GM21528 (cell line): Measurements from ENCODE around the gene ARMC10.
A peak's percentile ranks its signal among the peaks of the same experiment; 100 is the strongest.
"Not testable (repeated sequence)": the region's sequence is repeated elsewhere in the genome, so short reads cannot be mapped to it uniquely, and the experiment has no call there.

ENCODE experiments used
- ATAC-seq: cut with Tn5 transposase; IDR thresholded peaks from one replicate; pipeline ENCODE4 v1.9.1; 2021; ENCODE audit warnings: mild to moderate bottlenecking, moderate library complexity; ENCODE audit not compliant: unreplicated experiment, low FRiP score

Gene ARMC10

GRCh38 chr7:103074519-103075336 lies at the start of gene ARMC10, which contains the start of gene FBXL13:
Gene ARMC10 (plus strand): TSS chr7:103075140. CDS start chr7:103075273, 133 bp downstream.
Gene FBXL13 (minus strand): TSS chr7:103074796.
- peak; percentile 89 for ATAC-seq

GRCh38 chr7:103025341-103025740 lies 49.6 kb upstream of the ARMC10 start:
- no peak for ATAC-seq

GRCh38 chr7:103031024-103031423 lies 43.9 kb upstream of the ARMC10 start:
- no peak for ATAC-seq

- ATAC-seq, result no peak
Measured at GRCh38 chr7:103031781-103032180, 43.2 kb upstream of the ARMC10 start.

- not testable (repeated sequence) for ATAC-seq
Measured at GRCh38 chr7:103034318-103034717, 40.6 kb upstream of the ARMC10 start.

- ATAC-seq, result no peak
Measured at GRCh38 chr7:103037476-103037822, 37.5 kb upstream of the ARMC10 start.

- not testable (repeated sequence) for ATAC-seq
Measured at GRCh38 chr7:103037823-103038739, 36.9 kb upstream of the ARMC10 start.

- not testable (repeated sequence) for ATAC-seq
Measured at GRCh38 chr7:103041815-103042214, 33.1 kb upstream of the ARMC10 start.

GRCh38 chr7:103048833-103049232 lies 26.1 kb upstream of the ARMC10 start:
- ATAC-seq, result no peak

GRCh38 chr7:103051519-103051918 lies 23.4 kb upstream of the ARMC10 start:
- ATAC-seq, result no peak

GRCh38 chr7:103056006-103056405 lies 18.9 kb upstream of the ARMC10 start:
- ATAC-seq, result not testable (repeated sequence)

- ATAC-seq, result no peak
Measured at GRCh38 chr7:103058122-103058521, 16.8 kb upstream of the ARMC10 start.

GRCh38 chr7:103059471-103059870 lies 15.5 kb upstream of the ARMC10 start:
- ATAC-seq, result no peak

GRCh38 chr7:103063895-103064294 lies 11.0 kb upstream of the ARMC10 start:
- no peak for ATAC-seq

GRCh38 chr7:103065667-103066066 lies 9.3 kb upstream of the ARMC10 start:
- ATAC-seq, result no peak

- no peak for ATAC-seq
Measured at GRCh38 chr7:103068414-103069403, 6.2 kb upstream of the ARMC10 start.

GRCh38 chr7:103071000-103071399 lies 3.9 kb upstream of the ARMC10 start:
- no peak for ATAC-seq

GRCh38 chr7:103073989-103074518 lies 886 bp upstream of the ARMC10 start:
- ATAC-seq, result no peak

- ATAC-seq, result peak; percentile 58
Measured at GRCh38 chr7:103075337-103075918, 488 bp downstream of the ARMC10 start.
